GM18870 (cell line): ENCODE measurements around the gene CFAP45.

Source experiments
- ATAC-seq: cut with Tn5 transposase; IDR thresholded peaks from one replicate; pipeline ENCODE4 v1.9.1; 2021; ENCODE audit warnings: moderate library complexity; ENCODE audit not compliant: unreplicated experiment

CFAP45 gene

DNA sequence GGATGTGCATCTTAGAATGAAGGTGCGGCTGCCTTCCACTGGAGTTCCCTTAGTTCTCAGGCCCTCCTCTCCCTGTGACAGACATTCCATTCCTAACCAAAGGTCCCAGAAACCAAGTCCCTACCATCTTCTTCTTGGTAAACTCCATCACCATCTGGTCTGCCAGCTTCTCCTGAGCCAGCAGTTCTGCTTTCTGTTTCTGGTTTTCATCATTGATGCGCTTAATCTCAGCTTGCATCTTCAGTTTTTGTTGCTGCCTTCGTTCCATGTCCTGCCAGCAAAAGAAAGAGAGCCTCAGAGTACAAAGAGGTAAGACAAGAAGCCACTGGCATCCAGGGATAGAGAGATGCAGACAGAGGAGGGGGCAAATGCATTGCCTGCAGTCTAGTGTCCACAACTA, 19.5 kb downstream of the CFAP45 start:
- ATAC-seq, result no peak

DNA sequence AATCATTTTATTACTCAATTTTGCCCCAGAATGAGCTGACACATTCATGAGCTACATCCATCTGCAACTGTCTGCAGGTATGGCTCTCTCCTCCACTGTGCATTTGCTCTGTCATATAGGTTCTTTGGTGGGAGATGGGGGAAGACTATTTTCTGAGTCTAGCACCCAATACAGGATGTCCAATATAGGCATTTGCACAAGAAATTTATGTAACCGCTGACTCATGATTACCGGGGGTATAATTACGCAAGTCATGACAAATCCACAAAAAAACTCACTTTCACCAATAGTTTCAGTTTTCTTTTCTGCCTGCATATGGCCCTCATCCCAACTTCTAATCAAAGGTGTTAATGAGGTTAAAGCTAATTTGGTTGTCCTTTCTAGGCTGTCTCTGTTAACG, 20.0 kb downstream of the CFAP45 start:
- ATAC-seq, result no peak

DNA sequence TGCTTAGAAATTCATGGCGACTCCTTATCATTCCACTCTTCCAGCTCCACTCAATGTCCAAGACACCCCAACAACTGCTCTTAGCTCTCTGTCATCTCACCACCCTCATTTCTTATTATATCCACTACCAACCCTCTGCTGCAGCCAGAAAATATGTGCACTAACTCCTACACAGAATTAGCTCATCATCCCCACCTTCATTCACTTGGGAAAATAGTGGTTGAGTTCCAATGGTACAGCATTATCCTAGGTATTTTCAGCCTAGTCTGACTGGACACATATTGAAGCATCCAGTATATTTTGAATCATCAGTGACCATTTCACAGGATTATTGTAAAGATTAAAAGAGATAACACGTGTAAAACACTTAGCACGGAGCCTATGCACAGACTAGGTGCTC, 20.8 kb downstream of the CFAP45 start:
- ATAC-seq, result no peak

DNA sequence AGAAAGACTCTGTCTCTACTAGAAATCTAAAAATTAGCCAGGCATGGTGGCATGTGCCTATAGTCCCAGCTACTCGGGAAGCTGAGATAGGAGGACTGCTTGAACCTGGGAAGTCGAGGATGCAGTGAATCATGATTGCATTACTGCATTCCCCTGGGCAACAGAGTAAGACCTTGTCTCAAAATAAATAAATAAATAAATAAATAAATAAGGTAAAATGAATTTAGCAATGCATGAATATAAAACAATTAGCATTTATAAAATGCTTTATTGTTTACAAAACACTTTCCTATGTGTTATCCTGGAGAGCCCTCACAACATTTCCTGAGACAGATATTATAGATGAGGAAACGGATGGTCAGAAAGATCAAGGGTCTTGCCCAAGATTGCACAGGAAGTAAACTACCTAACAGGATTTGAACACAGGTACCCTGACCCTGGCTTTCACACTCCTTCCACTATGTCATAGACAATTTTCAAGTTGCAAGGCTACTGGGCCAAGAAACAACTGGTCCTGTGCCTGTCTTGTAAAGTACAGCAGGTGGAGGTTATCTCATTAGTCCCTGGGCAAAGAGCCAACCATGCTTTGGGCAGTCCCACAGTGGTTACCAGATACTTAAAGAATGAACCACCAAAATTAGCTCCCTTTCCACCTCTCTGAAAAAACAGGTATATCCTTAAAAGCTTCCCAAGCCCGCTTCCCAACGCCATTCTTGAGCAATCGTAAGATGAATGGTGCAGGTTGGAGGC, 22.1 kb downstream of the CFAP45 start:
- ATAC-seq, result no peak

DNA sequence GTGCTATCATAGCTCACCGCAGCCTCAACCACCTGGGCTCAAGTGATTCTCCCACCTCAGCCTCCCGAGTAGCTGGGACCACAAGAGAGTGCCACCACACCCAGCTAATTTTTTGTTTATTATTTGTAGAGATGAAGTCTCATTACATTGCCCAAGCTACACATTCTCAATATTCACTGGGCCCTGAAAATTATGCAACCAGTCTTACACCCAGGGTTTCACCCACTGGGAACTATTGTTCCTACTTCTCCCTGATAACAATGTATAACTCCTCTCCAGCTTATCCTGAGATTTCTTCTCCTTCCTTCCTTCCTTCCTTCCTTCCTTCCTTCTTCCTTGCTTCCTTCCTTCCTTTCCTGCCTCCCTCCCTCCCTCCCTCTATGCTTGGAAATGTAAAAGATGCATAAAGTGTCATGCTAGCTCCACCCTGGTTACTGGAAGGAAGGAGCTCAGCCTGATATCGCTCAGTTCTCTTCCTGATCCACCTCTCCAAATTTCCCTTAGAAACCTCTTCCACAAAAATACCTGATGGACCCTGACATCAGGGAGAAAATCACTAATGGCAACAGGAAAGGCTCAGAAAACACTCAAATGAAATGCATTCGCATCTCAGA, 26.3 kb downstream of the CFAP45 start:
- ATAC-seq, result no peak

DNA sequence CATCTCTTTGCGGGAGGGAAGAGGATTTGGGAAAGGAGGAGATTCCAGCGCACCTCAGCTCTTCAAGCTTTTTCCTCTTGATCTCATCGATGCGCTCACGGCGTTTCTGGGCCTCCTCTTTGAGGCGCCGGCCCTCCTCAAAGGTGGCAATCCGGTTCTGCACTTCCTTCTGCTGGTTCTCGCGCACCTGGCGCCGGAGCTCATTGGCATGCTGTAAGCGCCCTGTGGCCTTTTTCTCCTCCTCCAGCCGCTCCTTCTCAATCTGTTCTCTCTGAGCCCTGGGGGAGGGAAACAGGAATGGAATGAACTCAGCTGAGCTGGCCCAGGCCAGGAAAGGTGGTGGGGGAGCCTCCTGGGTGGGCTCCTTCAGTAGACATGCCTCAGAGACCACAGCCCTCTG, 27.1 kb downstream of the CFAP45 start:
- ATAC-seq, result no peak

DNA sequence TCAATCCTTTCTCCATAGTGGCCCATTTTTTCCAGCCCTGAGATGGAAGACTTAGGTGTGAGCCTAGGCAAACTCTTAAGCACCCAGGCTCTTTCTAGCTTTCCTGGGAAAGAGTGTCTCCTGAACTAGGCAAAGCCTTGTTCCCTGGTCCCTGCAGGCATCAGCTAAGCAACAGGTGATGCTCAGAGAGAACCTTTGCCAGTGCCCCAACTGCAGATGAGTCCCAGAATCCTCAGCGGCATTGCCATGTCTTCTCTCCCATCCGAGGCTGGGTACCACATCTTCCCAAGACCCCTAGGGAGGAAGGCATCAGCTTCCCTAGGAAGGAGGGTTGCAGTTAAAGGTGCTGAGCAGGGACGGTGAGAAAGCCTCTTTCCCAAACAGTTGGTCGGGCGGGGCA, 29.3 kb downstream of the CFAP45 start:
- no peak for ATAC-seq

DNA sequence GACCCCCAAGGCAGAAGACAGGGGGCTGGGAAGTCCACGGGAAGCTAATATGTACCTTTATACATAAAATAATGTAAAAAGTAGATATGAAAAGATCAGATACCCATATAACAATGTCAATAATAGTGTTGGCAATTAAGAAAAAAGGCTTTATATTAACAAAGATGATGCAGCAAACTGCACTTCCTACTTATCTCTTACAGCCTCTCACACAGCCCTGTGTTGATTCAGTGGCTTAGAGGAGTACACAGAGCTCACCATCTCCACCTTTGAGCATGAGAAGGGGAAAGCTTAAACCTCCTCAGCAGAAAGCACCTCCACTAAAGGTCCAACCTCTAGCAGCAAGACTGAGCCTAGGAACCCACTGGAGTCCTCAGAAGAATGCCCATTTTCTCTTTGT, 30.4 kb downstream of the CFAP45 start:
- ATAC-seq, result no peak

DNA sequence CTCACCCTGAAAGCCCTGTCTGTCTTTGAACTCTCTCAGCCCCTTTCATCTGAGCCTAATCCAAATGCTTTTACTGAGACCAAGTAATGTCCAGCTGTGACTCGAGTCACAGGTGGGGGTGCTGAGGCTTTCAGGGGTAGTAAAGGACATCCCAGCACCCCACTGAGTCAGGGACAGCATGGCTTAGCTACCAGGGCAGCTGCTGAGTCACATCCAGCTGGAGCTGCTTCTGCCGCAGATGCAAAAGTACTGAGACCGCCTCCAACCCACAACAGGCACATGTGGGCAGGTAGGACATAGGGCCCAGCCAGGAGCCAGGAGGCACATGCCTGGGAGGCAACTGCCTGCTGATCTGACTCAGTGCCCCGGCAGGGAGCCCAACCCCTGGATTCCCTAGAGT, 30.8 kb downstream of the CFAP45 start:
- no peak for ATAC-seq

DNA sequence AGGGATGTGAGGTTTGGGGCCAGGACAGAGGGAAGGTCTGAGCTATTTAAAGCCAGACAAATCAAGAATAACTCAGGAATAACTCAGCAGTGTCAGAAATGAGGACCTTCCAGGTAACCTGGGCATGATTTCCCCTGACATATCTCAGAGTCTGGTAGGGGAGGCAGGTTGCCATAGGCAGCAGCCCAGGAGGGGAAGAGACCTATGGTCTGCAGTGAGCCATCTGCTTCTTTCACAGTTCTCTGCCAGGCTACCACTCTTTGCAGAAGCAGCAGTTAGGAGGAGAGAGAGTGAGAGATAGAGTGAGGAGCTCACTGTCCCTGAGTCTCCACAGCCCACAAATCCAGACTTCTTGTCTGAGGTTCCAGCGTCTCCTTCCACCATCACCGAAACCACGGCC, 31.2 kb downstream of the CFAP45 start:
- ATAC-seq, result no peak

DNA sequence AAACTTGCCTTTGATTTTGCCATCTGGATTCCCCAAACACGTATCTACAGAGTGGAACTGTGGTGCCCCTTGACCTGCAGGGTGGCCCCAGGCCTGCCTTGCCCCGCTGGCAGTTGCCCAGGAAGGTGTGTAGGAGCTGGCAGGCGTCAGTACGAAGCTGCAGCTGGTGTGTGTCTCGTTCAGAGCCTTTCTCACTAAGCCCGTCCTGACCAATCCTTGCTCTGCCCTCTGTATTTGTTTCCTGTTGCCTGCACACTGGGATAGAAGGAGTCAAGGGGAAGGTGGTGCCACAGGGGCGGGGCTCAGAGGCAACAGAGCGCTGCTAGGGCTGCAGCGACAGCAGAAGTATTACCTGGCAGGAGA, 32.3 kb downstream of the CFAP45 start:
- ATAC-seq, result no peak

DNA sequence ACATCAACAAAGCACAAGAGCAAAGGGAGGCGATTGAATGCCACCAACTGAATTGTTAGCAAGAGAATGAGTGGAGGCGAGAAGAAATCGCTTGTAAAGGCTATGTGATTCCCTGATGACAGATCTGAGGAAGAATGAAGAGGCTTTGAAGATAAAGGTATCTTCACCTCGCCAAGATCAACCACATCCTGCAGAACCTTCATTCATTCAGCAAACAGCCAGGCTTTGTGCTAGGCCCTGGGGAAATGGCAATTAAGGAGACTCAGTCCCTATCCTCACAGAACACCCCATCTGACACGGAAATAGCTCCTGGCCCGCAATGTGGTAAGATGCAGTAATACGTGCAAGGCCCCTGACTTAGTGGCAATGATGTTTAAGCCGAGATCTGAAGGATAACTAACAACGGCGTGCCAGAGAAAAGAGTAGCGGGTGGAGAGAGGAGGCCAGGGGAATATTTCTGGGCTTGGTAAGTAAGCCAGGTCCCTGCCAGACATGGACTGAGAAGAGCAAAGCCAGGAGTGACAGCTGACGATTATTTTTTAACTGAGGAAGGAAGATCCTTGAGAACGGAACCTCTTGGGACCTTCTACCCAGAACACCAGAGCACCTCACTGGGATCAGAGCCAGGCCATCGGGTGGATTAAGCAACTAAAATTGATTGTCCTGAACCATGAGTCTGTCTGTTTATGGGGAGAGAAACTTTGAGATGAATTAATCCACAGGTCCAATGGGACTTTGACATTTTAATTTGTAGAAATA, 32.9 kb downstream of the CFAP45 start:
- ATAC-seq, result no peak

DNA sequence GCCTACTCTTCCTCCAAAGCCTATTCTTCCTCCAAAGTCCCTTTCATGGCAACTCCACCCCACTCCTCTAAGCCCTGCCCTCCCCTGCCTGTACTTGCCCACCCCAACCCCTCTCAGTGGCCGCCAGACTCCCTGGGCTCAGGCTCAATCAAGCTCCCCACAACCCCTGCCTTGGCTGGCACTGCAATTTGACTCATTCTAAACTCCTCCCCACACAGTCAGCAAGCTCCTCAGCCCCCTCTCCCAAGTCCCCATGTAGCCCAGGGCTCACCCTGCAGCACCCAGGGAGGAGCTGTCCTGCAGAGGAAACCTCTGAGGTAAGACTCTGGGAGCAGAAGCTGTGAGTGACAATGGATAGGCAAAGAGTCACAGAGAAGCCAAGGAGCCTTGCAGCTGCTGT, 33.9 kb downstream of the CFAP45 start:
- no peak for ATAC-seq

DNA sequence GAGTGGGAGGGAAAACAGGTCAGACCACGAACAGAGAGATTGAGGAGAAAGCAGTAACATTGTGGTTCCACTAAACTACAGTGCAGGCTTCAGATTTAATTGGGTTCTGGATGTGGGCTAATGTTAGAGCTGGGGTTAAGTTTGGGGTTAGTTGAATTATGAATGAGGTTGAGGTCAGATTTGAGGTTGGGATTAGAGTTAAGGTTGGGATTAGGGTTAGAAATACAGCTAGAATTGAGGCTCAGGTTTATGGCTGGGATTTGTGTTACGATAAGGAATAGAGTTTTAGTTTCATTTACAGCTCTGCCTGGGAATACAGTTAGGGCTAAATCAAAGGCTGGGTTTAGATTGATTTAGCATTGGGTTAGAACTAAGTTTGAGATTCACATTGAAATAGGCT, 35.7 kb downstream of the CFAP45 start:
- ATAC-seq, result no peak

DNA sequence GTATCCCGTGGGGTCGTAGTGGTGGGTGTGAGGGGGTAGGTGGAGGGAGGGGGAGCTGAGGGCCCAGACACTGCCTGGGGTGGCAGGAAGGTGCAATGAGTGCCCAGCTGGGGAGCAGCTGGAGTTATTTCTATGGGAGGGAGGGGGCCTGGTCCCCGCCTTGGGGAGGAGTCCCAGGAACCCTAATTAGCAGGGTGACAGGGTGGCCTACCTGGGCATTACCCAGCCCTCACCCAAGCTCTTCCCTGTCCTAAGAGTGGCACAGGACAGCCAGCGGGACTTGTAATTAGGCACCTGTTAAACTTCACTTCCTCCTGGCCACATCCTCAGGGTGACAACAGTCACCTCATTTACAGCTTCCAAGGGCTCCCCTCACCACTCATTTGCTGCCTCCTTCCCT, 37.4 kb downstream of the CFAP45 start, which contains the start of gene VSIG8:
TSS of gene VSIG8 (minus strand) at position 101 of the 400 bp plus-strand sequence. CDS start 136 bp downstream, outside the sequence.
- ATAC-seq, result no peak

DNA sequence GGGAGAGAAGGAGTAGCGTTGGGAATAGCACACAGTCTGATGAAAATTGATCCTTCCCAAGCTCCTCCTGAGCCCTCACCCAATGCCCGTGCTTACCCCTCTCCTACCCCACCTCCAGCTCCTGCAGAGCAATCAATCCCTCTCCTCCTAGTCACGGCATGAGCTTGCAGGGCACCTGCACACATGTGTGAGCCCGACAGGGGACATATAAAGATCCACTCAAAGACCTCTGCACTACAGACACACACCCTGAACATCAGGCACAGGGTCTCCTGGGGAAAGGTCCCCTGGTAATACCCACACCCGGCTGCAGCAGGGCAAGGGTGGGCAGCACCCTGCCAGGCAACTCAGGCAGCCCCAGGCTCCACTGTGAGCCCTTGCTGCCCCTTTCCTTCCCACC, 37.9 kb downstream of the CFAP45 start:
- no peak for ATAC-seq

DNA sequence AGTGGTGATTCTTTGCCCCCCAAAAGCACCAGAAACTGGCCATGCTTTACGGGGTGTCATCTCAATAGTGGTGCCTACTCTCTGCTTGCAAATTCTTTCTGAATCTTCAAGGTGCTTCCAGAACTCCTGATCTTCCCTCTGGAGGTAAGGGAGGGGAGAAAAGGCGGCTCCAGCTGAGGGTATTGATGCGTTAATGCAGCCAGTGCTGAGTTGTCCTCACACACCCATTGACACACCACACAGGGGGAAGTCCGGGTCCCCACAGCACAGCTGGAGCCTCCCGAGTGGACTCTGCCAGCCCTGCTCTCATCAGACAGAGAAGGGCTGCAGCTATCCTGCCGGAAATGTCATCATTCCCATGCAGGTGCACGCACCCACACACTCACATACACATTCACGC, 38.7 kb downstream of the CFAP45 start:
- ATAC-seq, result no peak

DNA sequence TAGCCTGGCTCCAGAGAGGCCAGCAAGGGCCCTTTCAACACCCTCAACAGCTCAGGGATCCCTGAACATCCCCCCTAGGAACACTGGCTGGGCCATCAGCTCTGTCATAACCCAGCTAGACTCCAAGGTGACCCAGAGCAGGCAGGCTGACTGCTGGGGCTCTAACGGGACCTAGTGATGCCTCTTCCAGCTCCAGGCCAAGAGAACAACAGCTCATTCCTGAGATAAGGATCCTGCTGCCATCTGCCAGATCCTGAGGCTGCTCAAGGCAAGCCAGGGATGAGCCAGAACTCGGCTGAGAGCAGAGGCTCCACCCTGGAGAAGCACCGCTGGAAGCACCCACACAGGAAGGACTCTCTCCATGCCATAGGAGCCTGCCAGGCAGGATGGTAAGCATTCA, 39.5 kb downstream of the CFAP45 start:
- no peak for ATAC-seq

DNA sequence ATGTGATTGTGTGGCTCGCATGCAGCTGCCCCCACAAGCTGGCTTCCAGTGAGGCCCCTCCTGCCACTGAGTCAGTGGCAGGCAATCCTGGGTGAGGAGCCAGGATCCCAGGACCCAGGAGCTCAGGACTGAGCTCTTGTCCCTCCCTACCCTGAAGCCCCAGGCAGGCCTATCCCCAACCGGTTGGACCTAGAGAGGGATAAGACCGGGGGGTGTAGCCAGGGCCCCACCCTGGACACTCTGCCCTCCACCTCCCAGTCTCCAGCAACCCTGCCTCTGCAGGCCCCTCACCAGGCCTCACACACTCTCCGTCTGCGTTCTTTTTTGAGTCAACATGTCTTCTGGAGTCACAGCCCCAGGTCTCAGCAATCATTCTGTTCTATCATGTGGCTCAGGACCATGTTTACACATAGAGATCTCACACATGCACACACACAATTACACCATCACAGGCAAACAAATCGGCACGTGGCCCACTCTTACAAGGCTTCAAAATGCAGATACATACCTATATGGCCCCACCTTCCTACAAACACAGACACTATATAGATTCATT, 40.1 kb downstream of the CFAP45 start:
- no peak for ATAC-seq

DNA sequence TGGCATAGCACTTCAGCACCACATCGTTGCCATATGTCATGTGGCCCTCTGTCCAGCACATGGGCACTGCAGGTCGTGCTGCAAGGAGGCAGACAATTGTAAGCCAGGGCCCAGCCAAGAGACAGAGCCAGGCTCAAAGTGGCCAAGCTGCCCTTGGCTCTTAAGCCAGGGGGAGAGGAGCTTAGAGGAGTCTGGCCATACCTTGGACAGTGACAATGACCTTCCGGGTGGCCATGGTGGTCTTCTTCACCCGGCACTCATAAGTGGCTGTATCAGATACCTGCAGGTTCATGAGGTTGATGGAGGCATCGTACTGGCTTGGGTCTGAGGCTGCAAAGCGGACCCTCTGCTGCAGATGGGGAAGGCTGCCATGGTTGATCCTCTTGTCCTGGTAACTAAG, 42.1 kb downstream of the CFAP45 start:
- ATAC-seq, result no peak

DNA sequence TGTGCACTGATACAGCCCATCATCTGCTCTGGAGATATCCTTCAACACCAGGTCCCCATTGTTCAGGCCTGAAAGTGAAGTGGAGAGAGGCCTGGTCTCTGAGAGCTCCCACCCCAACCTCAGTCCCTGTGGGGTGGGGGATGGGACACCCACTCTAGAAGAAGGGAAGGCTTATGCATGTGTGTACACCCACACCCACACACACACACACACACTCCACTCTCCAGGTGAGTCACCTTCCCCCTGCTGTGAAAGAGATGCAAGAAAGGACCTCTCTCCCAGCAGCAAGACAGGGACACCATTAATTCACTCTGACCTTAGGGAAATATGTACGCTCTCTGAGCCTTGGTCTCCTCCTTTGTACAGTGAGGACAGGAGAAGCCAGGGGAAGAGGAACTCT, 43.4 kb downstream of the CFAP45 start:
- ATAC-seq, result no peak

DNA sequence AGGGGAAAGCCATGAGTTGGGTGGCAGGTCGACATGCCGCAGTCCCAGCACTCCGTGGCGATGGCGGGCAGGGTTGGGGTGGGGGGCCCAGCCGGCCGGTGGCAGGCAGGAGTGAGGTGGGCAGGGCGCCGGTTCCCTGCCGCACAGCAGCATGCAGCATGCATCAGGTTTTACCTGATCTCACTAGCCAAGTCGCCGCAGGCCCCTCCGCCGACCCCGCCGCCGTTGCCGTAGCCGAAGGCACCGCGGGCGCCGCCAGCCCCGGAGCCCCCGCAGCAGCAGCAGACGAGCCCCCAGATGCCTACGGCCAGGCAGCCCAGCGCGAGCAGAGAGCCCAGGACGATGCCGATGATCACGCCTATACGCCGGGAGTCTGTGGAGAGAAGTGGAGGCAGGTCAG, 44.3 kb downstream of the CFAP45 start:
- no peak for ATAC-seq
